Measurements from ENCODE around the gene GRIK5. TPM values are rescaled to one million over a fixed set of nuclear protein-coding genes. Genes with fewer than 3 reads are reported as not detected.

Gene GRIK5
- total RNA-seq, 5 donors from 2014 or later (not counting 1 experiment from before 2014, with no cell fraction given): 0.26 to 1.5 (median 1.3) TPM

DNA sequence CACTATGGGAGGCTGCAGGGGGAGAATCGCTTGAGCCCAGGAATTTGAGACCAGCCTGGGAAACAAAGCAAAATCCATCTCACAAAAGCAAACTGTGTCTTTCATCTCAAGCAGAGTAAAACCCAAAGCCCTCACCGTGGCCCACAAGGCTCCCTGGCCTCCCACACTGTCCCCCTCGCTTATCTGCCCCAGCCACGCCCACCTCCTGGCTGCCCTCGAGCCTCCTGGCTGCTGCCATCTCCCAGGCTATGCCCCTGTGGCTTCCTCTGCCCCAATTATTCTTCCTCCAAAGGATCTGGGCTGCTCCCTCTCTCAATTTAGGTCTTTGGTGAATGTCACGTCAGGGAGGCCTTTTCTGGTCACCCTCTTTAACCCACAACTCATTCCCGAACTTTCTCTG, 114.5 kb downstream of the GRIK5 start:
- peaks cover 0 to 31% of the 10 kb centered on the region in 2 experiments for H3K4me1 ChIP-seq (ENCODE audit: control insufficient read depth in 1 of 2, extremely low read depth in 1 of 2, insufficient read depth in 2 of 2, low read length in 2 of 2)
- Mint-ChIP-seq H3K27me3 (no peaks in the 10 kb centered on the region), H3K4me1 (peaks cover 26 to 28% (median 27%) of the 10 kb centered on the region in 3 donors), H3K27ac (peak overlapping the region; percentile 16 to 61), H3K4me3 (no peak overlapping the region), H3K9me3 (no peaks in the 10 kb centered on the region), H3K36me3 (peaks cover 9% of the 10 kb centered on the region)
- DNase-seq: no peak
- H3K27me3 ChIP-seq (replicated peaks in 1 of 2; ENCODE audit: control insufficient read depth in 2 of 2, extremely low read depth in 1 of 2, insufficient read depth in 2 of 2, low read length in 1 of 2): peaks cover 0 to 3% of the 10 kb centered on the region in 2 experiments
- no peaks in the 10 kb centered on the region for H3K9me3 ChIP-seq
- ChIA-PET POLR2A (no interaction called here), CTCF (no interaction called here)
- ATAC-seq (replicated peaks in 1 of 4): no peak
- H3K27ac ChIP-seq (ENCODE audit: low read length): no peak overlapping the region
- WGBS (ENCODE audit: insufficient coverage): 62% methylated on average over 5 of the region's 7 CpGs
- peaks cover 3 to 14% of the 10 kb centered on the region in 2 donors for H3K36me3 ChIP-seq (ENCODE audit: control insufficient read depth in 2 of 2, extremely low read depth in 1 of 2, insufficient read depth in 1 of 2, low read length in 1 of 2)
- H3K4me3 ChIP-seq (ENCODE audit: control insufficient read depth in 1 of 2, extremely low read depth in 1 of 2, low read length in 1 of 2): no peak overlapping the region

DNA sequence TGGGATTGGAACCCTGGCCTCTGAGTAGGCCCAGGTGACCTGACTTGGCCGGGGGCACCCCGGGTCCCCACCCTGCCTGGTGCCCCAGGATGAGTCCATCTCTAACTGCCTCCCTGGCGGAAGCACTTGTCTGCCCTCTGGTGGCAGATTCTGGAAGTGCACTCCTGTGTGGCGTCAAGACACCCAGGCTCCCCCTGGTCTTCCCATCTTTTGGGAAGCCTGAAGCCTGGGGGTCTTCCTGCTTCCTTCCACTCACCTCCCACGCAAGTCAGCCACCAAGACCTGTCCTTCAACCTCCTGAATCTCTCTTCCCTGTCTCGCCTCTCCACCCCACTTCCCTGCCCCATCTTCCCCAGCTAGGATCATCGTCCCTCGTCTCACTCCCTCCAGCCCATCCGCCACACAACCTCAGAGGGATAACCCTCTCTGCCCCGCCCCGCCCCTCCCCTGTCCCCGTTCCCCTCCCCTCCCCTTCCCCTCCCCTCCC, 118.3 kb downstream of the GRIK5 start:
- H3K27ac Mint-ChIP-seq: peak overlapping the region; percentile 37 to 64
- H3K9me3 Mint-ChIP-seq: no peaks in the 10 kb centered on the region
- DNase-seq (peak; percentile 48 to 93 (median 79)), ATAC-seq (replicated peaks in 1 of 4) (peak; percentile 86 to 94 (median 88))
- peak overlapping the region in 1 of 3 donors; percentile 0 for H3K4me3 Mint-ChIP-seq
- ChIA-PET CTCF (no interaction called here), POLR2A (no interaction called here)
- peaks cover 5% of the 10 kb centered on the region for H3K36me3 Mint-ChIP-seq
- Histone ChIP-seq H3K27me3 (replicated peaks in 1 of 2; ENCODE audit: control insufficient read depth in 2 of 2, extremely low read depth in 1 of 2, insufficient read depth in 2 of 2, low read length in 1 of 2) (peaks cover 0 to 3% of the 10 kb centered on the region in 2 experiments), H3K9me3 (no peaks in the 10 kb centered on the region), H3K4me1 (ENCODE audit: control insufficient read depth in 1 of 2, extremely low read depth in 1 of 2, insufficient read depth in 2 of 2, low read length in 2 of 2) (peaks cover 0 to 20% of the 10 kb centered on the region in 2 experiments), H3K4me3 (ENCODE audit: control insufficient read depth in 1 of 2, extremely low read depth in 1 of 2, low read length in 1 of 2) (no peak overlapping the region), H3K36me3 (ENCODE audit: control insufficient read depth in 2 of 2, extremely low read depth in 1 of 2, insufficient read depth in 1 of 2, low read length in 1 of 2) (peaks cover under 1 to 10% of the 10 kb centered on the region in 2 donors), H3K27ac (ENCODE audit: low read length) (no peak overlapping the region)
- H3K4me1 Mint-ChIP-seq: peaks cover 14 to 26% (median 26%) of the 10 kb centered on the region in 3 donors
- 0% methylated on average over 6 of the region's 12 CpGs for WGBS (ENCODE audit: insufficient coverage)
- H3K27me3 Mint-ChIP-seq: no peaks in the 10 kb centered on the region

Other genes with a start within 250 kb of the GRIK5 start
- not detected for gene LYPD4, start 225.5 kb downstream of the GRIK5 start, total RNA-seq
- gene DMRTC2, start 225.2 kb downstream of the GRIK5 start, total RNA-seq: not detected
- 1,000 to 10,000 TPM; 3,043 to 4,286 (median 3,822) TPM for gene RPS19, start 210.0 kb downstream of the GRIK5 start, total RNA-seq
- gene CD79A, start 192.9 kb downstream of the GRIK5 start, total RNA-seq: 10 to 100 TPM; 15.9 to 51.1 (median 19.0) TPM
- 1,000 to 10,000 TPM; 1,130 to 1,360 (median 1,288) TPM for gene ARHGEF1, start 187.0 kb downstream of the GRIK5 start, total RNA-seq
- gene ERFL, start 141.8 kb downstream of the GRIK5 start, total RNA-seq: 1 to 10 TPM; 5.9 to 8.5 (median 6.3) TPM
- gene RABAC1, start 110.9 kb downstream of the GRIK5 start, total RNA-seq: 100 to 1,000 TPM in 4 of 5 donors, 10 to 100 TPM in 1; 67.0 to 143 (median 131) TPM
- gene ATP1A3, start 76.0 kb downstream of the GRIK5 start, total RNA-seq: 10 to 100 TPM in 1 of 5 donors, 1 to 10 TPM in 4; 4.3 to 14.4 (median 6.3) TPM
- 10 to 100 TPM; 18.4 to 27.4 (median 26.6) TPM for gene ZNF574, start 6.0 kb upstream of the GRIK5 start, total RNA-seq
- 10 to 100 TPM; 27.9 to 71.7 (median 59.5) TPM for gene POU2F2, start 62.2 kb upstream of the GRIK5 start, total RNA-seq
- gene DEDD2, start 147.5 kb upstream of the GRIK5 start, total RNA-seq: 10 to 100 TPM; 67.6 to 82.8 (median 71.0) TPM
- gene ZNF526, start 150.1 kb upstream of the GRIK5 start, total RNA-seq: 10 to 100 TPM in 3 of 5 donors, 1 to 10 TPM in 2; 8.0 to 25.1 (median 23.1) TPM
- gene GSK3A, start 172.4 kb upstream of the GRIK5 start, total RNA-seq: 10 to 100 TPM; 21.4 to 45.8 (median 38.1) TPM
- gene ERF, start 184.9 kb upstream of the GRIK5 start, total RNA-seq: 10 to 100 TPM; 35.9 to 97.3 (median 44.6) TPM
- 100 to 1,000 TPM in 4 of 5 donors, 10 to 100 TPM in 1; 93.9 to 110 (median 104) TPM for gene CIC, start 199.0 kb upstream of the GRIK5 start, total RNA-seq
- gene PRR19, start 231.9 kb upstream of the GRIK5 start, total RNA-seq: under 1 TPM in 4 of 5 donors, not detected in 1; 0.18 to 0.35 (median 0.27) TPM
- 10 to 100 TPM; 15.2 to 22.2 (median 19.1) TPM for gene PAFAH1B3, start 232.4 kb upstream of the GRIK5 start, total RNA-seq
- not detected for gene TMEM145, start 243.1 kb upstream of the GRIK5 start, total RNA-seq

Measured in T-cell (primary cell).